ENCODE measurements around the gene TP53BP1.

DNA sequence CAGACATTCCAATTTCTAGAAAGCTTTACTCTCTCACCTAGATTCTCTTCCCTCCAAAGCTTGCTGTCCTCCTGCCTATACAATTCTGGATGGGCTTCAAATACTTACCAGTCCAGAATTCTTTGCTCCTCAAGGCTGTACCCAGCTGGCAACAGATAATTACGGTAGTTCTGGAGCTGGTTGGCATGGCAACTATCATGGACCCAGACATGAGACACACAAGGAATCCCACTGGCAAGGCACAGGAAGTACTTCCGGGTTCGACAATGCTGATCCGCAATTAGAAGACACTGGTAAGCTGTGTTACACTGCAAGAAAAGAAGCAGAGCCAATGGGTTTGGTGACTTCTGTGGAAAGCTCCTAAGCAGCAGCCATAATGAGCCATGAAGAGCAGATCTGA is 84.2 kb downstream of the TP53BP1 start:
- no peak for TF ChIP-seq POLR2AphosphoS5 (IDR thresholded peaks at IDR 0.05)
- TF ChIP-seq, protein P1, sequence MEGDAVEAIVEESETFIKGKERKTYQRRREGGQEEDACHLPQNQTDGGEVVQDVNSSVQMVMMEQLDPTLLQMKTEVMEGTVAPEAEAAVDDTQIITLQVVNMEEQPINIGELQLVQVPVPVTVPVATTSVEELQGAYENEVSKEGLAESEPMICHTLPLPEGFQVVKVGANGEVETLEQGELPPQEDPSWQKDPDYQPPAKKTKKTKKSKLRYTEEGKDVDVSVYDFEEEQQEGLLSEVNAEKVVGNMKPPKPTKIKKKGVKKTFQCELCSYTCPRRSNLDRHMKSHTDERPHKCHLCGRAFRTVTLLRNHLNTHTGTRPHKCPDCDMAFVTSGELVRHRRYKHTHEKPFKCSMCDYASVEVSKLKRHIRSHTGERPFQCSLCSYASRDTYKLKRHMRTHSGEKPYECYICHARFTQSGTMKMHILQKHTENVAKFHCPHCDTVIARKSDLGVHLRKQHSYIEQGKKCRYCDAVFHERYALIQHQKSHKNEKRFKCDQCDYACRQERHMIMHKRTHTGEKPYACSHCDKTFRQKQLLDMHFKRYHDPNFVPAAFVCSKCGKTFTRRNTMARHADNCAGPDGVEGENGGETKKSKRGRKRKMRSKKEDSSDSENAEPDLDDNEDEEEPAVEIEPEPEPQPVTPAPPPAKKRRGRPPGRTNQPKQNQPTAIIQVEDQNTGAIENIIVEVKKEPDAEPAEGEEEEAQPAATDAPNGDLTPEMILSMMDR (IDR thresholded peaks at IDR 0.05): no peak
- no peak for TF ChIP-seq POLR2A (IDR thresholded peaks at IDR 0.05)

Measured in stomach (tissue), 4 donors.